SKM-1 (cell line): ENCODE data around the gene COL27A1.
"Not testable (repeated sequence)": the region's sequence is repeated elsewhere in the genome, so short reads cannot be mapped to it uniquely, and the experiment has no call there.

Source experiments
- DNase-seq: peaks from one replicate; lab custom pipeline; 2025; ENCODE audit not compliant: unreplicated experiment; lab: John Stamatoyannopoulos, UW

COL27A1 gene

GRCh38 chr9:114180696-114181606 is 25.6 kb downstream of the COL27A1 start:
- no peak for DNase-seq

DNA sequence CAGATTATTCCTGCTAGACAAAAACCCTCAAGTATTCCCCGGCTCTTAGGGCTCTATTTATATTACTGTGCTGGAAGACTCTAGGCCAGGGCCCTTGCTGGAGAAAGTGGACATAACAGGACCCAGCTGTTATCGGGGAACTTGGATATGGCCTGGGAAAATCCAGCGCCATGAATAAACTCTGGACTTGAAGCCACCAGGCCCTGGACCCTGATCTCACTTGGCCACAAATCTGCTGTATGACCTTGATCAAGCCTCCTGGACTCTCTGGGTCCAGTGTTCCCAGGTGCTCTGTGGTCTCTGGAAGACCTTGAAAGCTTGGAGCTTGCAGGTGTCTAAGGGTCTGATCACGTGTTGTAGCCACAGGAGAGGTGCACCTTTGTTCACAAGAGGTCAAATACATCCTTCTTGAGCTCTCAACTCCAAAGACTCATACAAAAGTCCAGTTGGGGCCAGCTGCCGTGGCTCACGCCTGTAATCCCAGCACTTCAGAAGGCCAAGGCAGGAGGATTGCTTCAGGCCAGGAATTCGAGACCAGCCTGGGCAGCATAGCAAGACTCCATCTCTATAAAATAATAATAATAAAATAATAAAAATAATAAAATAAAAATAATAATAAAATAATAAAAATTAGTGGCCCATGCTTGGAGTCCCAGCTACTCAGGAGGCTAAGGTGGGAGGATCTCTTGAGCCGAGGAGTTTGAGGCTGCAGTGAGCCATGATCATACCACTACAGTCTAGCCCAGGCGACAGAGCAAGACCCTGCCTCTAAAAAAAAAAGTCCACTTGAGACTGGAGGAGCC is 26.5 kb downstream of the COL27A1 start:
- no peak for DNase-seq

- no peak for DNase-seq
These were observed 27.7 kb downstream of the COL27A1 start for GRCh38 chr9:114183006-114183405.

- DNase-seq: no peak
These were observed 28.7 kb downstream of the COL27A1 start for GRCh38 chr9:114184071-114184470.

DNA sequence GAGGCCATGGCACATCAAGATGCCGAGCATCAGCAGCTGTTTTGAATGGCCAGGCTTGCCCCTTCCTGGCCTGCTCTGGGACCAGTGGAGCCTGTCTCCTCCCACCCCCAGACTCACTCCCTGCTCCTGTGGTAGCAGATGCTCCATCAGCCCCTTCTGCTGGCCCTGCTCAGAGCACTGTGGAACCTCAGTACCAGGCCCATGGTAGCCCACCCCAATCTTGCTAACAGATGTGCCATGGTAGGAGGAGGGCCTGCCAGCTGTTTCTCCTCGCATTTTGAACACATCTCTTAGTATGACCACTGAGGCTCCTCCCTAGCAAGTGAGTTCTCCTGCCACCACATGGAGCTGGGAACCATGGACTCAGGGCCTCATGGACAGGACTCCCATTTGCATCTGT is 29.5 kb downstream of the COL27A1 start:
- no peak for DNase-seq

DNA sequence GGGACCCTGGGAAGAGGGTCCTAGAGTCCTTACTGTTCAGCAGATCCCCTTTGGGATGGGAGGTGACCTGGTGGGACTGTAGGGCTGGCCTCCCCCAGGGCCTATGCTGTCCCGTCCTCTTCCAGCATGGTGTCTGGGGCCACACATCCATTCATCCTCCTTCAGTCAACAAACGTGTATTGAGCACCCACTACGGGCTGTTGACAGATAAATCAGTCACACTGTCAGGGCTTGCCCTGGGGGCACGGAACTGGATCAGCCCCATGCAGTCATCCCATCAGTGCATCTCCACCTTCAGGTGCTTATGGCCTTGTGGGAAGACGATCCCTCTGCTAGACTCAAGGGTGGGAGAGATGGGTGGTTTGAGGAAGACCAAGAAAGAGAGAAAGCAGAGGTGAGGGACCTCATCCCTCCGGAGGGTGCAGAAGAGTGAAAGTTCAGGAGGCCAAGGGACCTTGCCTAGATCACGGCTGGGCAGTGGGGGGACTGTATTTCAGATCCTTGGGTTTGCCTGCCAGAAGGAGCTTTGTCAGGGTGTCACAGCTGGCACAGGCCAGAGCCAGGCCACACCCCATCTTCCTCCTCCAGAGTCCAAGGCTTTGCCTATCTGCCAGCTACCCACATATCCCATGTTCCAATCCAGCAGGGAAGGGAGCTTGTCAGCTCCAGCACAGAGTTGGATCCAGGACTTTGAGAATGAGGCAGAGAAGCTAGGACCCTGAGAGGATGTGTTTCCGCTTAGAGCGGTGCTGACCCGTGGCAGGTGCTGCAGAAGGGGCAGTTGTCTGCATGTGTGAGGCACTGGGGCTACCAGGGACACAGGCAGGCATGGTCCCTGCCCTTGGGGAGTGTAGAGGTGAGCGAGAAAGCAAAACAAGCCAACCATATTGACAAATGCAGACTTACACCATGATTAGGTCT is 30.5 kb downstream of the COL27A1 start:
- DNase-seq: no peak

GRCh38 chr9:114186605-114187289 is 31.4 kb downstream of the COL27A1 start:
- DNase-seq: no peak

DNA sequence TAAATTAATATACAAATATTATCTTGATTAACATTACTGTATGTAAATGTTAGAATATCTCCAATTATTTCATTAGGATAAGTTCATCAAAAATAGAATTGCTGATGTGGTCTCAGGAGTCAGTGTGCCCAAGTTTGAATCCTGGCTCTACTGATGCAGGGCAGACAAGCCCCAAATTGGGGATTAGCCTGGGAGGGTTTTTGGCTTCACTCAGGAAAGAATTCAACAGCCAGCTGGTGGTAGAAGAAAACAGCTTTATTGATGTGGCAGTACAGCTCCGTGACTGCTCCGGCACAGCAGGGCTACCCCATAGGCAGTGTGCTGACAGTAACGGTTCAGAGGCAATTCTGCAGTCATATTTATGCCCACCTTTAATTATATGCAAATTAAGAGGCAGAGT is 32.5 kb downstream of the COL27A1 start:
- no peak for DNase-seq

DNA sequence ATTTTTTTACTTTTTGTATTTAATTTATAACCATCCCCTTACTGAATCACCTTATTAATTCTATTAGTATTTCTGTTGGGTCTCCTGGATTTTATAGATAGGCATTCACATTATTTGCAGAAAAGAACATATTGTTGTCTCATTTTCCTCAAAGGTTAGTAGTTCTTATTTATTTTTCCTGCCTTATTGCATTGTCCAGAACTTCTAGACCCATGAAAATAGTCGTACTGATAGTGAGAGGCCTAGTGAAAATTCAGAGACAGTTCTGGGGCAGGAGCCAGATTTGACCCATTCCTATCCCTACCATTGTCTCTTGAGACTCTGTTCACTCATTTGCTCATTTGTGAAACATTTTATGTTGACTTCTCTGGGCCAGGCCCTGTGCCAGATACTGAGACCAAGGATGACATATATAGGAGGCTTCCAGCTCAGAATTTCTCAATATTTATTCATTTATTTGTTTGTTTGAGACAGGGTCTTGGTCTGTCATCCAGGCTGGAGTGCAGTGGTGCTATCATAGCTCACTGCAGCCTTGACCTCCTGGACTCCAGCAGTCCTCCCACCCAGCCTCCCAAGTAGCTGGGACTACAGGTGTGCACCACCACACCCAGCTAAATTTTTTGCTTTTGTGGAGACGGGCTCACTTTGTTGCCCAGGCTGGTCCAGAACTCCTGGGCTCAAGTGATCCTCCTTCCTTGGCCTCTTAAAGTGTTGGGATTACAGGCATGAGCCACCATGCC is 34.7 kb downstream of the COL27A1 start:
- DNase-seq: no peak

DNA sequence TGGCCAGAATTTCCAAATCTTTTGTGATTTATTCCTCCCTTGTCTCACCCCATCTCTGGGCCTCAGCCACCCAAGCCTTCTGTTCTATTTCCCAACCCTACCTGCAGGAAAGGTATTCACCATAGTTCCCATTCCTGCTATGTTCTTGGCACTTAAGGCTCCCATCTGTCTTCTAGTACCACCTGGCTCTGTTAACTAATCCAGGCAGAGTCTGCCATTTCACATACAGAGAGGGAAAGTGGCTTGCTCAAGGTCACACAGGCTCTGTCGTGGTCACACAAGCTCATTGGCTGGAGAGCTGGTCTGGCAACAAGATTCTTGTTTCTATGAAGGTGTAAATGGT is 35.2 kb downstream of the COL27A1 start:
- no peak for DNase-seq

- DNase-seq: not testable (repeated sequence)
These were observed 36.1 kb downstream of the COL27A1 start for GRCh38 chr9:114191402-114191801.

DNA sequence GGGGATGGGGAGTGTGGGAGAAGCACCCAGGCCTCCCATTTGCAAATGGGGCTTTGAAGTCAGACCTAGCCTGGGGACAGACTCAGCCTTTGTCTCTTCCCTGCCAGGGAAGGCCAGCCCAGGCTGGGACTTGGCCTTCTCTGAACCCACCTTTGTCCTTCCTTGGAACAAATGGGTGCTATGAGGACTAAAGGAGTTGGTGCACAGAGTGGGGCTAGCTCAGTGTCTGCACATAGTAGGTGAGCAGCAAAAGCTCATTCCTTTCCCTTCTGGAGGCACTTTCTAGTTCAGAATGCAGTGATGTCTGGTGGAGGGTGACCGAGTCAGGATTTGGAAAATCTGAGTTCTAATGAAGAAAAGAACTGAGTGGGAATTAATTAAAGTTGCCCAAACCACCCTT is 37.2 kb downstream of the COL27A1 start:
- DNase-seq: no peak

GRCh38 chr9:114193090-114193489 is 37.8 kb downstream of the COL27A1 start:
- DNase-seq: no peak

- DNase-seq: no peak
These were observed 40.8 kb downstream of the COL27A1 start for GRCh38 chr9:114196117-114196516.

- no peak for DNase-seq
These were observed 41.8 kb downstream of the COL27A1 start for GRCh38 chr9:114196979-114197622.

- no peak for DNase-seq
These were observed 43.1 kb downstream of the COL27A1 start for GRCh38 chr9:114198249-114199040.

DNA sequence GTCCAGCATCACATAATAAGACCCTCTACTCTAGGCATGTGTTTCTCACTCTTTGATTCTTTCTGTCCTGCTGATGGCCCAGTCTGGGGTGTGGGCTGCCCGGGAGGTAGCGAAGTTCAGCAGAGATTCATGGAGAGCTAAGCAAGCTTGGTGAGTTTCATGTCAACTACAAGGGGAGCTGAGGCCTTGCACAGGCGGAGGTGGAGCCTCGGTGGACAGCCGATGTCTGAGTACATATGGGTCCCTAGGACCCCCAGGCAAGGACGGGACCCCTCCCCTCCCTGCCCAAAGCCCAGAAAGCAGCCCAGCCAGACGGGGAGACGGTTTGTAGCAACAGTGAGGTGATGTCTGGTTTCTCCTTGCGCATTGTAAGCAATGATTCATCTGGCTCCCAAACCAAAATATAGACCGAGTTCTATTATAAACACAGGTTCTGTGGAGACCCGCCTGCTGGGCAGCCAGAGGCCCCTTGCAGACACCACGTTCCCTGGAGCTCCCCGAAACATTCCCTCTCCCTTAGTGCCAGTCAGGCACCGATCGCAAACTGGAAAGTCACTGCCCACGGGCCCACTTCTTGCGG is 45.5 kb downstream of the COL27A1 start:
- no peak for DNase-seq

DNA sequence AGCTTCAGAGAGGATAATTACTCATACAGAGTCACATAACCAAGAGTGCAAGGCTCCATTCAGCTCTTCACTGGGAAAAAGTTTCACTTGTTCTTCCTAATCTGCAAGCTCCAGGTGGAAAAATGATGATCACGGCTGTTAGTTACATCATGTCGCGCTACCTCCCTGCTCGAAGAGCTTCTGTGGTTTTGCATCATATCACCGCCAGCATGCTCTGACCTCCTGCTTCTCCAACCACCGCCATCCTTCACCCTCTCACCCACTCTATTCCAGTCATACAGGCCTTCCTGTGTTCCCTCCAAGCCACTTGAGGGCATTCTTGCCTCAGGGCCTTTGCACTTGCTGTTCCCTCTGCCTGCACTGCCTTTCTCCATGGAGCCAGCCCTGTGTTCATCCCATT is 47.1 kb downstream of the COL27A1 start:
- no peak for DNase-seq
